Keratinocyte (primary cell): ENCODE data around the gene ZNF479. TPM values are rescaled to one million over a fixed set of nuclear protein-coding genes. Genes with fewer than 3 reads are reported as not detected.

Source experiments
- DNase-seq: peaks from one replicate; pipeline ENCODE4 v3.0.0-alpha.2; 2011; ENCODE audit warnings: low read depth, missing footprints, low spot score
- FAIRE-seq: peaks from 2 replicates; lab custom pipeline; 2011; peaks lifted over from hg19 to GRCh38; lab: Jason Lieb, UNC
- H2AFZ ChIP-seq: 2 replicates; pipeline ENCODE4 v1.6.0; 2012; ENCODE audit warnings: low read length, control low read depth, inconsistent platforms; ENCODE audit not compliant: control insufficient read depth
- H3K27ac ChIP-seq: 2 replicates; pipeline ENCODE4 v1.5.1; 2011; ENCODE audit warnings: low read length; ENCODE audit not compliant: control insufficient read depth, insufficient read depth
- H3K27me3 ChIP-seq: 3 replicates; pipeline ENCODE4 v1.6.0; 2011; ENCODE audit warnings: low read length; ENCODE audit not compliant: control insufficient read depth, insufficient read depth; ENCODE audit errors: extremely low read depth
- H3K36me3 ChIP-seq, 2 experiments: 2 replicates in 1 of 2; 3 replicates in 1 of 2; pipeline ENCODE4 v1.5.1; 2011; ENCODE audit warnings: low read length in 2 of 2, mild to moderate bottlenecking in 1 of 2; ENCODE audit not compliant: control insufficient read depth in 2 of 2, insufficient read depth in 2 of 2; ENCODE audit errors: extremely low read depth in 1 of 2
- H3K4me1 ChIP-seq: 3 replicates; pipeline ENCODE4 v1.5.1; 2011; ENCODE audit warnings: low read length; ENCODE audit not compliant: control insufficient read depth, insufficient read depth; ENCODE audit errors: extremely low read depth
- H3K4me2 ChIP-seq: 3 replicates; pipeline ENCODE4 v1.6.0; 2011; ENCODE audit warnings: low read depth, low read length; ENCODE audit not compliant: control insufficient read depth, insufficient read depth; ENCODE audit errors: extremely low read depth
- H3K4me3 ChIP-seq, 3 experiments: fragments of 200-600 bp in 1 of 3; sonication (generic) in 1 of 3; 2 replicates in 2 of 3; 3 replicates in 1 of 3; pipeline ENCODE4 v1.5.1; 2011 to 2016; ENCODE audit warnings: low read length in 3 of 3, mild to moderate bottlenecking in 3 of 3, control low read depth in 2 of 3, inconsistent platforms in 1 of 3, low read depth in 1 of 3, mixed read lengths in 1 of 3, mixed run types in 1 of 3, moderate library complexity in 1 of 3; ENCODE audit not compliant: control insufficient read depth in 2 of 3, insufficient read depth in 2 of 3; ENCODE audit errors: extremely low read depth in 1 of 3
- H3K79me2 ChIP-seq: 2 replicates; pipeline ENCODE4 v1.6.0; 2012; ENCODE audit warnings: low read length; ENCODE audit not compliant: control insufficient read depth, insufficient read depth
- H3K9ac ChIP-seq: 3 replicates; pipeline ENCODE4 v1.6.0; 2011; ENCODE audit warnings: low read length; ENCODE audit not compliant: control insufficient read depth, insufficient read depth; ENCODE audit errors: extremely low read depth
- H3K9me1 ChIP-seq: 3 replicates; pipeline ENCODE4 v1.6.0; 2011; ENCODE audit warnings: low read length; ENCODE audit not compliant: control insufficient read depth, insufficient read depth; ENCODE audit errors: extremely low read depth
- H3K9me3 ChIP-seq: 2 replicates; pipeline ENCODE4 v1.5.1; 2012; ENCODE audit warnings: low read depth, low read length; ENCODE audit not compliant: control insufficient read depth
- H4K20me1 ChIP-seq: 3 replicates; pipeline ENCODE4 v1.6.0; 2011; ENCODE audit warnings: low read length; ENCODE audit not compliant: control insufficient read depth, insufficient read depth; ENCODE audit errors: extremely low read depth
- EZH2 ChIP-seq: IDR thresholded peaks from one replicate; pipeline ENCODE4 v1.6.1; 2012; ENCODE audit warnings: inconsistent platforms, mild to moderate bottlenecking, low read length, moderate library complexity
- dilution Hi-C: fragments of 300-500 bp; cut with MboI; formaldehyde crosslinking; loops from one replicate; pipeline ENCODE4 v1.7.0; 2020; ENCODE audit warnings: low sequenced_read_pairs; ENCODE audit not compliant: extremely low pct_ligation_motif_present
- polyA plus RNA-seq, 5 experiments: library from polyadenylated mRNA; depleted of rRNA in 3 of 5; stranded (reverse) in 3 of 5; stranded (forward) in 1 of 5; unstranded in 1 of 5; fragments of >200 nt; gene quantifications; 1 replicate in 1 of 5; 2 replicates in 3 of 5; 3 replicates in 1 of 5; pipeline versions ENCODE4 v1.2.1 to v1.2.3, GENCODE V29; 2011 to 2012; ENCODE audit warnings: missing spikeins in 2 of 5, low read depth in 1 of 5, low replicate concordance in 1 of 5
- TF ChIP-seq, protein P1 (sequence below), 3 experiments: IDR thresholded peaks in 1 of 3; conservative IDR thresholded peaks in 1 of 3; optimal IDR thresholded peaks in 1 of 3; 2 replicates in 2 of 3; 3 replicates in 1 of 3; pipeline versions ENCODE3 to v1.5.1; 2011; ENCODE audit warnings: low read length in 3 of 3, mild to moderate bottlenecking in 3 of 3, moderate library complexity in 2 of 3, control low read depth in 1 of 3, inconsistent platforms in 1 of 3; ENCODE audit not compliant: insufficient read depth in 2 of 3; ENCODE audit errors: extremely low read depth in 1 of 3

The ZNF479 gene
- polyA plus RNA-seq, 1 donor (not counting 4 experiments of a cell fraction or from before 2014, with no cell fraction given), result not detected

DNA sequence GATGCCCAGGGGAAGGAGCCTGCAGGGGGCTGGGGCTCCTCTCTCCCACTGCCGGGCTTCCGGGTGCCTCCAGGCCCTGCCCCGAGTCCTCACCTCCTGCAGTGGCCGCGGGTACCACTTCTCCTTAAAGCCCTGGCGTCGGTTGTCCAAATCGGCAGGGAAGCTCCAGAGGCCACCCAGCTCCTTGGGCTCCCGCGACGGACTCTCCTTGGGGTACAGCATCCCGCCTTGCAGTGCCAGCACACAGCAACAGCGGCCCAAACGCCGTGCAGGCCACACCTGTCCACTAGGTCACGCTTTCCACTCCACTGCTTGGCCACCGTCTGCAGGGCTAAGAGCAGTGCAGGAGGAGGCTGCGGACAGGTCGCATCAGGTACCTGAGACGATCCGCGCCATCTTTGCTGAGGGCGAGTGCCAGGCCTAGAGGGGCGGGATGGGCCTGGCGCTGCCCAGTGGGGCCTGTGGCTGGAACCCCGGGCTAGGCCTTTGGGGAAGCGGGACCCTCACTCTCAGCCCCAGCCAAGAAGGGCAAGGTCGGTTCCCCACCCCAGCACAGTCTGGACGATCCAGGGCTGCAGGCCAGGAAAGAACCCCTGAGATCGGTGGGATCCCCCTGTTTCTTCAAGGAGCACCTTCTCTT, 47.7 kb upstream of the ZNF479 start:
- no peak overlapping the region for H3K4me2 ChIP-seq
- TF ChIP-seq, protein P1, sequence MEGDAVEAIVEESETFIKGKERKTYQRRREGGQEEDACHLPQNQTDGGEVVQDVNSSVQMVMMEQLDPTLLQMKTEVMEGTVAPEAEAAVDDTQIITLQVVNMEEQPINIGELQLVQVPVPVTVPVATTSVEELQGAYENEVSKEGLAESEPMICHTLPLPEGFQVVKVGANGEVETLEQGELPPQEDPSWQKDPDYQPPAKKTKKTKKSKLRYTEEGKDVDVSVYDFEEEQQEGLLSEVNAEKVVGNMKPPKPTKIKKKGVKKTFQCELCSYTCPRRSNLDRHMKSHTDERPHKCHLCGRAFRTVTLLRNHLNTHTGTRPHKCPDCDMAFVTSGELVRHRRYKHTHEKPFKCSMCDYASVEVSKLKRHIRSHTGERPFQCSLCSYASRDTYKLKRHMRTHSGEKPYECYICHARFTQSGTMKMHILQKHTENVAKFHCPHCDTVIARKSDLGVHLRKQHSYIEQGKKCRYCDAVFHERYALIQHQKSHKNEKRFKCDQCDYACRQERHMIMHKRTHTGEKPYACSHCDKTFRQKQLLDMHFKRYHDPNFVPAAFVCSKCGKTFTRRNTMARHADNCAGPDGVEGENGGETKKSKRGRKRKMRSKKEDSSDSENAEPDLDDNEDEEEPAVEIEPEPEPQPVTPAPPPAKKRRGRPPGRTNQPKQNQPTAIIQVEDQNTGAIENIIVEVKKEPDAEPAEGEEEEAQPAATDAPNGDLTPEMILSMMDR (optimal IDR thresholded peaks at IDR 0.05 in 1 of 3, IDR thresholded peaks at IDR 0.05 in 1 of 3, conservative IDR thresholded peaks at IDR 0.05 in 1 of 3; ENCODE audit: extremely low read depth in 1 of 3, insufficient read depth in 2 of 3, low read length in 3 of 3), result no peak
- no peak for TF ChIP-seq EZH2
- dilution Hi-C loops, result no loop called here
- FAIRE-seq (no peak), DNase-seq (no peak)
- no peak overlapping the region for H3K9ac ChIP-seq
- no peaks in the 10 kb centered on the region for H3K9me1 ChIP-seq
- H2AFZ ChIP-seq, result no peak overlapping the region
- no peaks in the 10 kb centered on the region for H3K36me3 ChIP-seq
- peaks cover 26% of the 10 kb centered on the region for H3K9me3 ChIP-seq
- no peak overlapping the region for H3K27ac ChIP-seq
- H3K4me3 ChIP-seq, result no peak overlapping the region
- H3K4me1 ChIP-seq, result no peaks in the 10 kb centered on the region
- no peaks in the 10 kb centered on the region for H3K79me2 ChIP-seq
- H3K27me3 ChIP-seq, result no peaks in the 10 kb centered on the region
- no peaks in the 10 kb centered on the region for H4K20me1 ChIP-seq

DNA sequence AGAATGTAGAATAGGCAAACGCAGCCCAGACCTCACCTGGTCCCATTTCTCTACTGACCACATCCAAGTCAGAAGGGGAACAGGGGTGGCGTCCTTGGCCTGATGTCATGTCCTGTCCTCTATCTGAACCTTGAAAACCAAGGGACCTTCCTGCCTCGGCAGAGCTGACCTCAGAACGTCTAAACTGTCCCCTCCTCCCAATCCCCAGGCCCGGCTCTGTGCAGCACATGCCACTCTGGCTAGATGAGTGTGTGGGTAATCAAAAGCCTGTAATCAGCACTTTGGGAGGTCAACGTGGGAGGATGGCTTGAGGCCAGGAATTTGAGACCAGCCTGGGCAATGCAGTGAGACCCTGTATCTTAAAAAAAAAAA, 46.5 kb upstream of the ZNF479 start:
- no peaks in the 10 kb centered on the region for H3K79me2 ChIP-seq
- no peaks in the 10 kb centered on the region for H3K36me3 ChIP-seq
- H3K9me1 ChIP-seq, result no peaks in the 10 kb centered on the region
- H3K4me1 ChIP-seq, result no peaks in the 10 kb centered on the region
- TF ChIP-seq EZH2, result no peak
- TF ChIP-seq, protein P1 (optimal IDR thresholded peaks at IDR 0.05 in 1 of 3, IDR thresholded peaks at IDR 0.05 in 1 of 3, conservative IDR thresholded peaks at IDR 0.05 in 1 of 3; ENCODE audit: extremely low read depth in 1 of 3, insufficient read depth in 2 of 3, low read length in 3 of 3), result no peak
- no peak overlapping the region for H3K4me3 ChIP-seq
- H3K27me3 ChIP-seq, result no peaks in the 10 kb centered on the region
- no peak for DNase-seq
- no peak overlapping the region for H2AFZ ChIP-seq
- H3K4me2 ChIP-seq, result no peak overlapping the region
- no peak overlapping the region for H3K27ac ChIP-seq
- peaks cover 23% of the 10 kb centered on the region for H3K9me3 ChIP-seq
- dilution Hi-C loops, result no loop called here
- H3K9ac ChIP-seq, result no peak overlapping the region
- FAIRE-seq, result no peak
- no peaks in the 10 kb centered on the region for H4K20me1 ChIP-seq
